HG03575 (cell line): ENCODE results near the gene LSM3.

Experiments
- ATAC-seq: cut with Tn5 transposase; IDR thresholded peaks from one replicate; pipeline ENCODE4 v1.9.1; 2021; ENCODE audit not compliant: unreplicated experiment, insufficient number of reproducible peaks, low FRiP score; ENCODE audit errors: extremely low read depth

LSM3 gene

GRCh38 chr3:14153663-14154062 lies 25.0 kb upstream of the LSM3 start:
- no peak for ATAC-seq

DNA sequence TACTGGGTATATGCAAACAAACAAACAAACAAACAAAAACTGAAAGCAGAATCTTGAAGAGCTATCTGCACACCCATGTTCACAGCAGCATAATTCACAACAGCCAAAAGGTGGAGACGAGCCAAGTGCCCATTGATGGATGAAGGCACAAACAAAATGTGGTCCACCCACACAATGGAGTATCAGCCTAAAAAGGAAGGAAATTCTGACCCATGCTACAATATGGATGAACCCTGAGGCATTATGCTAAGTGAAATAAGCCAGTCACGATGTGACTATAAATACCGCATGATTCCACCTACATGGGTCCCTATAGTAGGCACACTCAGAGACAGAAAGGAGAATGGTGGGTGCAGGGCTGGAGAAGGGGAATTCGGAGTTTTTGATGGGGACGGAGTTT lies 24.3 kb upstream of the LSM3 start:
- ATAC-seq, result no peak

- ATAC-seq, result no peak
Measured at GRCh38 chr3:14154895-14155440, 23.6 kb upstream of the LSM3 start.

DNA sequence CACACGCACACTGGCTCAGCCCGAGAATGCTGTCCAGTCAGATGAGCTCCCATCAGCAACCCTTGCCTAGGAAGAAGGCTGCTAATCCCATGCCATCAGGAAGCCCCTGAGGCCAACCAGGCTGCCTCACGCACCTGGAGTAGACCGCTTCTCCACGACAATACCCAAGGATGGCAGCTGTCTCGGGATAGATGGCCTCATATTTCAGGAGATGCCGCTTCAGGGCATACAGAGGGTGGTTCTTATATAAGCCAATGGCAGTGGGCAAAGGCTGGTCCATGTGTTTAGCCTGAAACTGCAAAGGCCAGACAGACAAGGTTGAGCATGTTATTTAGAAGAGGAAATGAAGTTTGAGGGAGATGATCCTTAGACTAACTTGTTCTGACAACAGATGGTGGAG lies 22.4 kb upstream of the LSM3 start:
- no peak for ATAC-seq

DNA sequence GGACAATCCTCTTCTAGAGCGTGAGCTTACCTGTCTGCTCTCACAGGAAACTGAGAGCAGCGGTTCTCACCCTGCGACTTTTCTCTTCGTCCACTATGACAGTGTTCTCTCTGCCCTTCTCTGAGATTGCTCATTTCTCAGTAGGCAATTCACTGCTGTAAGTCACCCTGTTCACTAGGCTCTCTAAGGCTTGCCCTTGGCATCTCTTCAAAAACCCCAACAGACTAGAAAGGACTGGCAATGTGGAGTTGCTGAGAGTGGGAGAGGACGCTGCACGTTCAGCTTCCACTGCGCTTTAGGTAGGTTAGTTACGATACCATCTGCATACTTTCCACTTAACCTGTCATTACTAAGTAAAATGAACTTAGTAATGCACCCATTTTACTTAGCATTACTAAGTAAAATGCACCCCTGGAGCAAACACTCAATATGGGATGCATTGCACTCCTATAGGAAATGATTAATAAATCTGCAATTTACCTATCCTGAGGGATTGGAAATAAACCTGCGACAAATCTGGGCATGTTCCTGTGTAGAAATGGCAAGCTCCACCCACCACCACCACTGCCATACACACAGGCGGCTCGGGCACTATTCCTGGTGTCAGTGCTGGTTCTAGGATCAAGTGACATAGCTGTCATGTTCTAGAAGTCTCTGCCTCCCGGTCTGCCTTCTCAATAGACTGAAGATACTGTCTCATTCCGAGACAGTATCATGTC lies 21.6 kb upstream of the LSM3 start:
- ATAC-seq, result no peak

- no peak for ATAC-seq
Measured at GRCh38 chr3:14157951-14158350, 20.7 kb upstream of the LSM3 start.

- ATAC-seq, result no peak
Measured at GRCh38 chr3:14158370-14158769, 20.2 kb upstream of the LSM3 start.

DNA sequence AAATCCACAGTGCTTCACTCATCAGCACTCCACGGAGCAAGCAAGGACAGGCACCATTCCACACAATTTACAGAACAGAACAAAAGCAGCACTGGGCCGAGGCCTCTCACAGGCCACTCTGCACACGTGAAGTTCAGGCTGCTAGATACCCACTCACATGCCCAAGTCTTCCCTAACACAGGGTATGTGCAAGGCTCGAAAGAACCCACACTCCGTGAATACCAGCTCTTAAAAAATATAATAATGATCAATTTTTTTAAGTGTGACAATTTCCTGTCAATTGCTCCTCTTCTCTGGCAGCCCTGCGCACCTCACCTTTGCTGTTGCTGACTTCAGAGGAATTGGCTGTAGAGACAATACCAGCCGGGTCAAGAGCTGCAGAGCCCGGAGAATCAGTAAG lies 19.2 kb upstream of the LSM3 start:
- no peak for ATAC-seq

DNA sequence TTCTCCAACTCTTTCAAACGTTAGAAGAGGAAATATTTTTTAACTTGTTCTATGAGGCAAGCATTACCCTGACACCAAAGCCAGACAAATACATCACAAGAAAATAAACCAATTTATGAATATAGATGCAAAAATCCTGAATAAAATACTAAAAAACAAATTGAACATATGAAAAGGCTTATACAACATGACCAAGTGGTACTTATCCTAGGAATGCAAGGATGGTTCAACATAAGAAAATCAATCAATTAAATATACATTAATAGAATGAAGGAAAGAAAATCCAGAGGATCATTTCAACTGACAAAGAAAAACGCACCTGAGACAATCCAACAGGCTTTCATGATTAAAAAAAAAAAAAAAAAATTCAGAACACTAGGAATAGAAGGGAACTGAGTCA lies 17.3 kb upstream of the LSM3 start:
- no peak for ATAC-seq

DNA sequence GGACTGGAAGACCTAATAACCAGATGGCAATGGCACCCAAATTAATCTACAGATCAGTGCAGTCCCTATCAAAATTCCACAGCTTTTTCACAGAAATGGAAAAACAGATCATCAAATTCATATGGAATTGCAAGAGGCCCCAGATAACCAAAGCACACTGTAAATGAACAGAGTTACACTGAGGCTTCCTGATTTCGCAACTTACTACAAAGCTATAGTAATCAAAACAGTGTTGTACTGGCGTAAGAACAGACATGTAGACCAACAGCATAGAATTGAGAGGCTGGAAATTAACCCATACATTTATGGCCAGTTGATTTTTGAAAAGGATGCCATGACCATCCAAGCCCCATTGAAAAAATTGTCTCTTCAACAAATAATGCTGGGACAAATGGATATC lies 16.4 kb upstream of the LSM3 start:
- ATAC-seq, result no peak

DNA sequence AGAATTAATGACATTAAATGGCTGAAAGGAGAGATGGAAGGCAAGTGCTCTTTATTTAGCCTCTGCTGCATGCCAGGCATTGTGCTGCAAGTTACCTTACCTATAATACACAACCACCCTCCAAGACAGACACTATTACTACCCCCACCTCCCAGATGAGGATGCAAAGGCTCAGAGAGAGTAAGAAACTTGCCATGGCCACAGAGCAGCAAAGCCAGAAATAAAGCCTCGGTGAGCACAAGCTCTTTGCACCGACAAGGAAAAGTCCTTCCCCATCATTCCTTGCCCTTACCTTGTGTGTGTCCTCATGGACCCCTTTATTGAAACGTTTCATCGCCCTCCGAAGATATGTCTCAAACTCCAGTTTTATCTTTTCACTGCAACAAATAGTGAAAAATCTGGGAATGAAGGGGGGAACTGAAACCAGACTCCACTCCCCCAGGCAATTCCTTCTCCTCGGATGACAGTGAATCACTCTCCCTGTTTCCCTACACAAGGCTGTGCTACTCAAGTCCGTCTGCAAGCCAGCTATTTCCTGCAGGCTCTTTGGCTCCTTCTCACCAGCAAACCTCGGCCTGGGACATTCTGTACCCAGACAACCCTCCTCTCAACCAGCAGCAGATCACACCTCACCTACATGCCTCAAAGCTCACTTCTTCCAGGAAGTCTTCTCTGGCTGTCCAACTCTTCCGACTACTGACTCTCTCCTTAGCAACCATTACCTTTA lies 11.6 kb upstream of the LSM3 start:
- no peak for ATAC-seq

DNA sequence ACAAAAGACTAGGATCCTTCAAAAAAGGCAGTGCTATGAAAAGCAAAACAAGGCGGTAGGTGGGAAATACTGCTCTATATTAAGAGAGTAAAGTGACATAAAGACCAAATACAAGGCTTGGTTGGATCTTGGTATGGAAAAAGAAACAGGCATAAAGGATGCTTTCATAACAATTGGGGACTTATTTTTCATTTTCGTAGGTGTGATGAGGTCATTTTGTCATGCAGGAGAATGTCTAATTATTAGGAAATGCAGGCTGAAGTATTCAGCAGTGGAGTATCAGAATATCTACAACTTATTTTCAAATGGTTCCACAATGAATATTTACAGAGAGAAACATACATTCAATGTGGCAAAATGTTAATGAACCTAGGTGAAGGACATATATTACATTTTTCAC lies 9.2 kb upstream of the LSM3 start:
- no peak for ATAC-seq

- ATAC-seq, result no peak
Measured at GRCh38 chr3:14169871-14170270, 8.7 kb upstream of the LSM3 start.

- no peak for ATAC-seq
Measured at GRCh38 chr3:14170531-14171159, 8.0 kb upstream of the LSM3 start.

DNA sequence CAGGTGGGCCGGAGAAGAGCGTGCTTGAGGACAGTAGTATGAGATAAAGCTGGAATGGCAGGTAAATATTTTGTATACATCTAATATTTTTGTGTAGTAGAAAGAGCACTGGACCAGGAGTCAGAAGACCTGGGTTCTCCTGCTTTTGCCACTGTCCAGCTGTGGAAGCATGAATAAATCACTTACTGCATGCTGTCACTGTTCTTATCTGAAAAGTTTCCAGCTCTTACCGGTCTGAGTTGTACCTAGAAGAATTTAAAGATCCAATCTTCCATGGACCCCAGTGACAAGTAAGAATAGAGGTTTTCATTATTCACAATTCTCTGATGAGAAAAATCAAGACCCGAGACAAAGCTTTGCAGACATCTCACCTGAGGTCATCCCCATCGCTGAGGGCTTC lies 6.1 kb upstream of the LSM3 start:
- ATAC-seq, result no peak

- no peak for ATAC-seq
Measured at GRCh38 chr3:14174483-14174882, 4.1 kb upstream of the LSM3 start.

GRCh38 chr3:14175383-14176037 lies 3.1 kb upstream of the LSM3 start:
- ATAC-seq, result no peak

DNA sequence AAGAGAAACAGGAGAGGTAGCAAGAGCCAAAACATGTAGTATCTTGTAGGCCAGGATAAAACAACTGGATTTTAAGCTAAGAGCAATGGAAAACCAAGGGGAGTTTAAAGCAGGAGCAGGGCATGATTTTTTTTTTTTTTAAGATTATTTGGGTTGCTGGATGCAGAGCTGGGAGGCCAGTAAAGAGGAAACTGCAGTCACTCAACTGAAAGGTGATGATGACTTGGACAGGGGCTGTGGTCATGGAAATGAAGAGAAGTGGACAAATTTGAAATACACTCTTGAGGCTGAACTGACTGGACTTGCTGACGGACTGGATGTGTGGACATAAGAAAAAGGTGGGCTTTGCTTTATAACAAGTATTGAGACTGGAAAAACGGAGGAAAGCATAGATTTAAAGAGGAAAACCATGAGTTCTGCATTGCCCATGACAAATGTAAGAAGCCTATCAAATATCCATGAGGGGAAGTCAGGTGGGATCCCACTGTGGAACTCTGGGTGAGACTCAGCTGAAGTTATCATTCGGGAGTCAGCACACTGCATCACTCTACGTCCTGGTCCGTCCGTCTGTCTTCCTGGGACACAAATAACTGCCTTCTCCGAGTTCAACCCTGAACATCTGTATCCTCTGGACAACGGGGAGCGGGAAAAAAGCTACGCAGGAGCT lies 904 bp upstream of the LSM3 start:
- ATAC-seq, result no peak

DNA sequence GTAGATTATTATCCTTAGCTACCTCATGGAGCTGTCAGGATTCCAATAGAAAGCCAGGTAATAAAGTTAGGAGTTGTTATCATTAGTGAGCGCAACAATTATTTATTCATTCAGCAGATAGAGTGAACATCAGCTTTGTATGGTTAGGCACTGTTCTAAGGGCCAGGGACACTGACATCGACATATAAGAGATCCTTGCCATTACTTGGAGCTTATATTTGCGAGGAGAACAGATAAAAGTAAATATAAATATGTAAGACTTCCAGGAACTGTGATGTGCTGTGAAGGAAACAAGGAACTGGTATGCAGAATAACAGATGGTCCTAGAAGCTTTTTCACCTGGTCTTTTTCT lies 473 bp downstream of the LSM3 start:
- no peak for ATAC-seq
